NCI-H460 (cell line): Measurements from ENCODE around the gene TCL1B. TPM values are rescaled to one million over a fixed set of nuclear protein-coding genes. Genes with fewer than 3 reads are reported as not detected.

Experiments used
- DNase-seq: peaks from one replicate; pipeline ENCODE4 v3.0.0-alpha.2; 2016; ENCODE audit warnings: low read depth; ENCODE audit errors: extremely low read depth
- small RNA-seq, 2 experiments: library from RNA; depleted of rRNA; stranded (forward); fragments of <200 nt; gene quantifications; one replicate each; pipeline ENCODE3, GENCODE V24; 2014
- total RNA-seq: library from RNA; depleted of rRNA; stranded (reverse); fragments of >200 nt; shearing (Covaris generic); gene quantifications from 2 replicates; pipeline ENCODE4 v1.2.3, GENCODE V29; 2014; rRNA removed

Gene TCL1B
- total RNA-seq, 1 experiment from 2014 or later: not detected

DNA sequence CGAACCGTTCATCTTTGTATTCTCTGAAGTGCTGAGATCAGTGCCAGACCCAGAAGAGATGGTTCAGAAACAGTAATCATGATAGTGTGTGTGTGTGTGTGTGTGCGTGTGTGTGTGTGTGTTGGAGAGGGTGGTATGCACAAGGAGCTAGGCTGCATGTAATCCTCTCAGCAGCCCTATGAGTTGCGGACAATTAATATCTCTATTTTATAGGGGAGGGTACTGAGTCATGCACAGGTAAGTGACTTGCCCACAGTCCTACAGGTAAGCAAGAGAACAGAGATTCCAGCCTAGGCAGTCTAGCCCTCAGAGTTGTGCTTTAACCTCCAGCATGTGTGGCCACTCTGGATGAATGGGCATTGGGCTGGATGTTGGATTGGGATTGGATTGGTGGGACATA lies 55.6 kb downstream of the TCL1B start:
- DNase-seq: no peak

Small RNA genes within 50 kb of the gene (small RNA-seq; reads per million reads assigned to genes)
- gene RF02193: 0 reads per million in 2 experiments

Other genes starting within 250 kb of the TCL1B start
- 2.7 and 4.0 TPM in 2 replicates for gene SYNE3, start 169.8 kb upstream of the TCL1B start, total RNA-seq
- gene GLRX5, start 151.4 kb upstream of the TCL1B start, total RNA-seq: 52.1 and 56.4 TPM in 2 replicates
- gene TCL1A, start 27.7 kb downstream of the TCL1B start, total RNA-seq: not detected in 2 replicates
- not detected in 2 replicates for gene TUNAR, start 190.4 kb downstream of the TCL1B start, total RNA-seq